ENCODE measurements around the gene SMARCC1.

- TF ChIP-seq POLR2A (IDR thresholded peaks at IDR 0.05) = peak in 3 of 4 donors; percentile 73 to 93 (median 87)
- TF ChIP-seq CTCF (IDR thresholded peaks at IDR 0.05) = peak in 4 of 6 experiments; percentile 42 to 68 (median 55)
- TF ChIP-seq POLR2AphosphoS5 (IDR thresholded peaks at IDR 0.05) = peak; percentile 98 to 99
- TF ChIP-seq EP300 (IDR thresholded peaks at IDR 0.05) = peak in 1 of 4 donors; percentile 88
Measured at GRCh38 chr3:47781685-47782445, at the start of gene SMARCC1.

All from upper lobe of left lung (tissue), 4 donors.